Measurements from ENCODE around the gene TMEM131. TPM values are rescaled to one million over a fixed set of nuclear protein-coding genes. Genes with fewer than 3 reads are reported as not detected.

TMEM131 gene
- total RNA-seq, 1 donor from 2014 or later: 35.3 TPM

- no peaks in the 10 kb centered on the region for H3K36me3 ChIP-seq (ENCODE audit: insufficient read depth, low read length)
- Mint-ChIP-seq H3K9me3 (ENCODE audit: unreplicated experiment) (no peaks in the 10 kb centered on the region), H3K27me3 (ENCODE audit: low read depth, unreplicated experiment) (no peaks in the 10 kb centered on the region), H3K4me3 (ENCODE audit: unreplicated experiment) (no peak overlapping the region), H3K4me1 (ENCODE audit: low read depth, unreplicated experiment) (no peaks in the 10 kb centered on the region), H3K27ac (ENCODE audit: unreplicated experiment) (no peak overlapping the region), H3K36me3 (ENCODE audit: low read depth, unreplicated experiment) (peaks cover 4% of the 10 kb centered on the region)
- DNase-seq (ENCODE audit: low read depth) (no peak), FAIRE-seq (no peak)
- no peak for TF ChIP-seq CTCF (IDR thresholded peaks at IDR 0.05; ENCODE audit: insufficient read depth, low read depth, low read length)
- TF ChIP-seq EZH2 (IDR thresholded peaks at IDR 0.05; ENCODE audit: insufficient read depth, low read length): no peak
- H3K9me3 ChIP-seq (ENCODE audit: insufficient read depth, low read depth, low read length): no peaks in the 10 kb centered on the region
- no peak overlapping the region for H3K4me2 ChIP-seq (ENCODE audit: low read length)
- H3K27ac ChIP-seq (ENCODE audit: low read depth, low read length): no peak overlapping the region
- no peak overlapping the region for H3K9ac ChIP-seq (ENCODE audit: low read length)
- no peak overlapping the region for H2AFZ ChIP-seq (ENCODE audit: low read depth, low read length)
- H3K79me2 ChIP-seq (ENCODE audit: insufficient read depth, low read length): no peaks in the 10 kb centered on the region
- no peaks in the 10 kb centered on the region for H3K27me3 ChIP-seq (ENCODE audit: insufficient read depth, low read length)
- no peak overlapping the region for H3K4me3 ChIP-seq (ENCODE audit: insufficient read depth, low read depth, low read length)
- H3K4me1 ChIP-seq (ENCODE audit: insufficient read depth, low read length): no peaks in the 10 kb centered on the region
- peaks cover 18% of the 10 kb centered on the region for H4K20me1 ChIP-seq (ENCODE audit: insufficient read depth, low read length)
These were observed 213.8 kb downstream of the TMEM131 start for GRCh38 chr2:97781981-97782380.

GRCh38 chr2:97779141-97779540, 216.6 kb downstream of the TMEM131 start:
- Mint-ChIP-seq H3K4me1 (ENCODE audit: low read depth, unreplicated experiment) (no peaks in the 10 kb centered on the region), H3K27ac (ENCODE audit: unreplicated experiment) (no peak overlapping the region), H3K9me3 (ENCODE audit: unreplicated experiment) (no peaks in the 10 kb centered on the region), H3K4me3 (ENCODE audit: unreplicated experiment) (no peak overlapping the region), H3K36me3 (ENCODE audit: low read depth, unreplicated experiment) (peaks cover 14% of the 10 kb centered on the region), H3K27me3 (ENCODE audit: low read depth, unreplicated experiment) (no peaks in the 10 kb centered on the region)
- H3K9ac ChIP-seq (ENCODE audit: low read length): no peak overlapping the region
- no peaks in the 10 kb centered on the region for H3K27me3 ChIP-seq (ENCODE audit: insufficient read depth, low read length)
- peaks cover 23% of the 10 kb centered on the region for H4K20me1 ChIP-seq (ENCODE audit: insufficient read depth, low read length)
- no peak overlapping the region for H3K27ac ChIP-seq (ENCODE audit: low read depth, low read length)
- DNase-seq (ENCODE audit: low read depth) (no peak), FAIRE-seq (no peak)
- no peak overlapping the region for H3K4me3 ChIP-seq (ENCODE audit: insufficient read depth, low read depth, low read length)
- H3K9me3 ChIP-seq (ENCODE audit: insufficient read depth, low read depth, low read length): no peaks in the 10 kb centered on the region
- H2AFZ ChIP-seq (ENCODE audit: low read depth, low read length): no peak overlapping the region
- H3K79me2 ChIP-seq (ENCODE audit: insufficient read depth, low read length): no peaks in the 10 kb centered on the region
- TF ChIP-seq CTCF (IDR thresholded peaks at IDR 0.05; ENCODE audit: insufficient read depth, low read depth, low read length): no peak
- TF ChIP-seq EZH2 (IDR thresholded peaks at IDR 0.05; ENCODE audit: insufficient read depth, low read length): no peak
- no peaks in the 10 kb centered on the region for H3K4me1 ChIP-seq (ENCODE audit: insufficient read depth, low read length)
- no peaks in the 10 kb centered on the region for H3K36me3 ChIP-seq (ENCODE audit: insufficient read depth, low read length)
- H3K4me2 ChIP-seq (ENCODE audit: low read length): no peak overlapping the region

GRCh38 chr2:97775074-97775473, 220.7 kb downstream of the TMEM131 start:
- Mint-ChIP-seq H3K4me3 (ENCODE audit: unreplicated experiment) (no peak overlapping the region), H3K9me3 (ENCODE audit: unreplicated experiment) (no peaks in the 10 kb centered on the region), H3K27me3 (ENCODE audit: low read depth, unreplicated experiment) (no peaks in the 10 kb centered on the region), H3K36me3 (ENCODE audit: low read depth, unreplicated experiment) (peaks cover 16% of the 10 kb centered on the region), H3K27ac (ENCODE audit: unreplicated experiment) (no peak overlapping the region), H3K4me1 (ENCODE audit: low read depth, unreplicated experiment) (no peaks in the 10 kb centered on the region)
- DNase-seq (ENCODE audit: low read depth) (no peak), FAIRE-seq (no peak)
- H3K36me3 ChIP-seq (ENCODE audit: insufficient read depth, low read length): peaks cover 3% of the 10 kb centered on the region
- H3K4me2 ChIP-seq (ENCODE audit: low read length): no peak overlapping the region
- TF ChIP-seq CTCF (IDR thresholded peaks at IDR 0.05; ENCODE audit: insufficient read depth, low read depth, low read length) (no peak), EZH2 (IDR thresholded peaks at IDR 0.05; ENCODE audit: insufficient read depth, low read length) (no peak)
- no peaks in the 10 kb centered on the region for H3K9me3 ChIP-seq (ENCODE audit: insufficient read depth, low read depth, low read length)
- peaks cover 5% of the 10 kb centered on the region for H4K20me1 ChIP-seq (ENCODE audit: insufficient read depth, low read length)
- H3K27ac ChIP-seq (ENCODE audit: low read depth, low read length): no peak overlapping the region
- no peaks in the 10 kb centered on the region for H3K27me3 ChIP-seq (ENCODE audit: insufficient read depth, low read length)
- H2AFZ ChIP-seq (ENCODE audit: low read depth, low read length): no peak overlapping the region
- no peaks in the 10 kb centered on the region for H3K79me2 ChIP-seq (ENCODE audit: insufficient read depth, low read length)
- no peaks in the 10 kb centered on the region for H3K4me1 ChIP-seq (ENCODE audit: insufficient read depth, low read length)
- H3K9ac ChIP-seq (ENCODE audit: low read length): no peak overlapping the region
- no peak overlapping the region for H3K4me3 ChIP-seq (ENCODE audit: insufficient read depth, low read depth, low read length)

All from astrocyte (in vitro differentiated cells and primary cell).